ENCODE data around the gene BPIFB2.

Gene BPIFB2

GRCh38 chr20:33038243-33038642 is 30.7 kb downstream of the BPIFB2 start:
- no peak for TF ChIP-seq CREB1 (IDR thresholded peaks at IDR 0.05; ENCODE audit: low read depth)
- no peak for TF ChIP-seq EGR1 (IDR thresholded peaks at IDR 0.05)
- TF ChIP-seq MAX (IDR thresholded peaks at IDR 0.05): no peak
- TF ChIP-seq TAF1 (IDR thresholded peaks at IDR 0.05; ENCODE audit: low read depth): no peak
- no peak for TF ChIP-seq USF1 (IDR thresholded peaks at IDR 0.05)
- no peak for TF ChIP-seq TCF12 (IDR thresholded peaks at IDR 0.05; ENCODE audit: low read depth)
- TF ChIP-seq NFIC (IDR thresholded peaks at IDR 0.05): no peak
- TF ChIP-seq YY1 (IDR thresholded peaks at IDR 0.05; ENCODE audit: low read depth): no peak
- no peak for TF ChIP-seq TEAD4 (IDR thresholded peaks at IDR 0.05)
- no peak for TF ChIP-seq REST (IDR thresholded peaks at IDR 0.05; ENCODE audit: low read depth)
- TF ChIP-seq RAD21 (IDR thresholded peaks at IDR 0.05; ENCODE audit: low read depth): no peak
- TF ChIP-seq CEBPB (IDR thresholded peaks at IDR 0.05): no peak
- no peak for TF ChIP-seq ZBTB7A (IDR thresholded peaks at IDR 0.05; ENCODE audit: low read depth)
- no peak for TF ChIP-seq FOXM1 (IDR thresholded peaks at IDR 0.05; ENCODE audit: borderline replicate concordance, low read depth)
- TF ChIP-seq EP300 (IDR thresholded peaks at IDR 0.05; ENCODE audit: borderline replicate concordance): no peak

- TF ChIP-seq MAX (IDR thresholded peaks at IDR 0.05): no peak
- TF ChIP-seq TCF12 (IDR thresholded peaks at IDR 0.05; ENCODE audit: low read depth): no peak
- no peak for TF ChIP-seq TEAD4 (IDR thresholded peaks at IDR 0.05)
- TF ChIP-seq CREB1 (IDR thresholded peaks at IDR 0.05; ENCODE audit: low read depth): no peak
- TF ChIP-seq EP300 (IDR thresholded peaks at IDR 0.05; ENCODE audit: borderline replicate concordance): no peak
- TF ChIP-seq EGR1 (IDR thresholded peaks at IDR 0.05): no peak
- TF ChIP-seq RAD21 (IDR thresholded peaks at IDR 0.05; ENCODE audit: low read depth): no peak
These were observed 34.9 kb downstream of the BPIFB2 start for GRCh38 chr20:33042430-33042829.

- TF ChIP-seq FOXM1 (IDR thresholded peaks at IDR 0.05; ENCODE audit: borderline replicate concordance, low read depth) (no peak), EGR1 (IDR thresholded peaks at IDR 0.05) (no peak), EP300 (IDR thresholded peaks at IDR 0.05; ENCODE audit: borderline replicate concordance) (no peak), TAF1 (IDR thresholded peaks at IDR 0.05; ENCODE audit: low read depth) (no peak), YY1 (IDR thresholded peaks at IDR 0.05; ENCODE audit: low read depth) (no peak), REST (IDR thresholded peaks at IDR 0.05; ENCODE audit: low read depth) (no peak), ZBTB7A (IDR thresholded peaks at IDR 0.05; ENCODE audit: low read depth) (no peak), CEBPB (IDR thresholded peaks at IDR 0.05) (no peak), TCF12 (IDR thresholded peaks at IDR 0.05; ENCODE audit: low read depth) (no peak), RAD21 (IDR thresholded peaks at IDR 0.05; ENCODE audit: low read depth) (no peak), NFIC (IDR thresholded peaks at IDR 0.05) (no peak), TEAD4 (IDR thresholded peaks at IDR 0.05) (no peak), USF1 (IDR thresholded peaks at IDR 0.05) (no peak), CREB1 (IDR thresholded peaks at IDR 0.05; ENCODE audit: low read depth) (no peak), MAX (IDR thresholded peaks at IDR 0.05) (no peak)
These were observed 35.7 kb downstream of the BPIFB2 start for GRCh38 chr20:33042983-33043730.

- TF ChIP-seq USF1 (IDR thresholded peaks at IDR 0.05): no peak
- no peak for TF ChIP-seq EGR1 (IDR thresholded peaks at IDR 0.05)
- TF ChIP-seq CEBPB (IDR thresholded peaks at IDR 0.05): no peak
- no peak for TF ChIP-seq MAX (IDR thresholded peaks at IDR 0.05)
- no peak for TF ChIP-seq ZBTB7A (IDR thresholded peaks at IDR 0.05; ENCODE audit: low read depth)
- no peak for TF ChIP-seq CREB1 (IDR thresholded peaks at IDR 0.05; ENCODE audit: low read depth)
- no peak for TF ChIP-seq EP300 (IDR thresholded peaks at IDR 0.05; ENCODE audit: borderline replicate concordance)
- TF ChIP-seq FOXM1 (IDR thresholded peaks at IDR 0.05; ENCODE audit: borderline replicate concordance, low read depth): no peak
- TF ChIP-seq YY1 (IDR thresholded peaks at IDR 0.05; ENCODE audit: low read depth): no peak
- no peak for TF ChIP-seq RAD21 (IDR thresholded peaks at IDR 0.05; ENCODE audit: low read depth)
- no peak for TF ChIP-seq TEAD4 (IDR thresholded peaks at IDR 0.05)
- TF ChIP-seq NFIC (IDR thresholded peaks at IDR 0.05): no peak
- no peak for TF ChIP-seq TCF12 (IDR thresholded peaks at IDR 0.05; ENCODE audit: low read depth)
- TF ChIP-seq REST (IDR thresholded peaks at IDR 0.05; ENCODE audit: low read depth): no peak
These were observed 36.3 kb downstream of the BPIFB2 start for GRCh38 chr20:33043731-33044181.

All from Ishikawa (cell line).